D341Med (cell line): ENCODE results near the gene KRT14.
"Not testable (repeated sequence)": the region's sequence is repeated elsewhere in the genome, so short reads cannot be mapped to it uniquely, and the experiment has no call there.

Source experiments
- DNase-seq: peaks from one replicate; pipeline ENCODE4 v3.0.0; 2012; ENCODE audit warnings: low spot score

Gene KRT14

DNA sequence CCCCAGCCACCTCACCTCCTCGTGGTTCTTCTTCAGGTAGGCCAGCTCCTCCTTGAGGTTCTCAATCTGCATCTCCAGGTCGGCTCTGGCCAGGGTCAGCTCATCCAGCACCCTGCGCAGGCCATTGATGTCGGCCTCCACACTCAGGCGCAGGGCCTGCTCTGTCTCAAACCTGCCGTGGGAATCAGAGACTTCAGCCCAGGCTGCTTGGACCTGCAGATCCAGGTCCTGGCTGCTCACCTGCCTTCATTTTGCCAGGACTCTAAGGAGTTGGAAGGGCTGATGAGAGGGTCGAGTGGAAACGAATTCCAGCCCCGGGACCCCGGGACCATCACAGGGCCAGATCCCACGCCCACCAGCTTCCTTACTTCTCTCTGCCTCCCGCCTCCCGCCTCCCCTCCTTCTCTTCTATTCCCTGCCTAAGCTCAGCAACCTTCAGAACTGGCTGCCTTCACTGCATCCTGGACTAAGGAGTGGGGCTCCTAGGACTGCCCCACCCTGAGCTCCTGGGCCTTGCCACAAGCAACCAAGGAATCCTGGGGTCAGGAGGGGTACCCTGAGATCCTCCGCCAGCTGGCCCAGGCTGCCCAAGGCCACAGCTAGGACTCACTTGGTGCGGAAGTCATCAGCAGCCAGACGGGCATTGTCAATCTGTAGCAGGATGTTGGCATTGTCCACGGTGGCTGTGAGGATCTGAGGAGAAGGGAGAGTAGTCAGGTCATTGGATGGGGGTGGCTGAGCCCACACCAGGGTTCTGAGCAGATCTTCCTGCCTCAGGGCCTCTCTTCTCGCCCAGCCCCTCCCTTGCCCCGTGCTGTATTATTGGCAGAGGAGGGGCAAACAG is 35.9 kb upstream of the KRT14 start:
- not testable (repeated sequence) for DNase-seq

DNA sequence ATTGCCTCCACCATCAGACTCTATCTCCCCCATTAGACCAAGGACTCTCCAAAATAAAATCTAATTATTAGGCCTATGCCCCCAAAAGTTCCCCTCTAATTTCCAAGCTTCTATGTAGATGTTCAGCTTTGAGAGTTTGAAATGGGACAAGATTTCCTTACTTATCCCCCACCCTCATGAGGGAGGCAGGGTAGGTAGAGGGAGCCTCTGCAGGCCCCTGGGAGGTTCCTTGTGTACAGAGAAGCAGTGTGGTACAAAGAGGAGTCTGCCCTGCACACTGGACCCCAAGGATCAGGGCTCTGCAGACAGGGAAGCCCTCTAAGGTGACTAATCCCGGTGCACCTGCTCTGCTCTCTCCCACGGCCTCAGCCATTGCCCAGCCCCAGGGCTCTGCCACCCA is 35.2 kb upstream of the KRT14 start:
- DNase-seq, result no peak

DNA sequence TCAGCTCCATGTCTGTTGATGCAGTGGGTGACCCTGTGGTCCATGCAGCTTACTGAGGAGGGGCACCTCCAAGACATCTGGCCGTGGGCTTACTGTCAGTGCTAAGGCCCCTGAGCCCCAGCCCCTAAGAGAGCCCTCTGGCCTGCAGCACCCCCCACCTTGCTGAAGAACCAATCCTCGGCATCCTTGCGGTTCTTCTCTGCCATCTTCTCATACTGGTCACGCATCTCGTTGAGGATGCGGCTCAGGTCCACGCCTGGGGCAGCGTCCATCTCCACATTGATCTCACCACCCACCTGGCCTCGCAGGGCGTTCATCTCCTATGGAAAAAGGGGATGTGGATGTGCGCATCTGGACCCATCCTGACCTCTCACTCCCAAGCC is 34.7 kb upstream of the KRT14 start:
- DNase-seq, result not testable (repeated sequence)

DNA sequence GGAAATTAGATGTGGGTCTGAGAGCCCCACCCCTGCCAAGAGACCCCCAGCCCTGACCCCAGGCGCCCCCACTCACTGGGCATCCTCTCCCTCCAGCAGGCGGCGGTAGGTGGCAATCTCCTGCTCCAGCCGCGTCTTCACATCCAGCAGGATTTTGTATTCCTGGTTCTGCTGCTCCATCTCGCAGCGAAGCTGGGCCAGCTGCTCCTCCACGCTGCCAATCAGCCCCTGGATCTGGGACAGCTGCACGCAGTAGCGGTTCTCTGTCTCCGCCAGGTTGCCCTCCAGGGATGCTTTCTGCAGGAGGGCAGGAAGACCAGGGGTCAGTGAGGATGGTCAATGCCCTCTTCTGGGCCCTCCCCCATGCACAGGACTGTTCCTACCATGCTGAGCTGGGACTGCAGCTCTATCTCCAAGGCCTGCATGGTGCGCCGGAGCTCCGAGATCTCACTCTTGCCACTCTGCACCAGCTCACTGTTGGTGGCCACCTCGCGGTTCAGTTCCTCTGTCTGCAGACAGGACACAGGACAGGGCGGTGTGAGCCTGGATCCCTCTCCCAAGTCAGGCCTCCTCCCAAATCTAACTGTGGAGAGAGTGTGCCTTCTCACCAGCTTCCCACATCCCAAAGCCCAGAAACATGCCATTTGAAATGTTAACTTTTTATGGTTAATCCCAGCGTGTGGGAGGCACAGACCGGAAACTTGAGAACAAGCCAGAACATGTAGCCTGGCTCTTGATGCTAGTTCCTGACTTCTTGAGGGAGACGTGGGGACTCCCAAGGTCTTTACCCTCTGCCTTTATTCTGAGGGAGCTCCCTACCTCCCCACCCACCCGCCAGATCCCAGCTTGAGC is 34.1 kb upstream of the KRT14 start:
- no peak for DNase-seq

DNA sequence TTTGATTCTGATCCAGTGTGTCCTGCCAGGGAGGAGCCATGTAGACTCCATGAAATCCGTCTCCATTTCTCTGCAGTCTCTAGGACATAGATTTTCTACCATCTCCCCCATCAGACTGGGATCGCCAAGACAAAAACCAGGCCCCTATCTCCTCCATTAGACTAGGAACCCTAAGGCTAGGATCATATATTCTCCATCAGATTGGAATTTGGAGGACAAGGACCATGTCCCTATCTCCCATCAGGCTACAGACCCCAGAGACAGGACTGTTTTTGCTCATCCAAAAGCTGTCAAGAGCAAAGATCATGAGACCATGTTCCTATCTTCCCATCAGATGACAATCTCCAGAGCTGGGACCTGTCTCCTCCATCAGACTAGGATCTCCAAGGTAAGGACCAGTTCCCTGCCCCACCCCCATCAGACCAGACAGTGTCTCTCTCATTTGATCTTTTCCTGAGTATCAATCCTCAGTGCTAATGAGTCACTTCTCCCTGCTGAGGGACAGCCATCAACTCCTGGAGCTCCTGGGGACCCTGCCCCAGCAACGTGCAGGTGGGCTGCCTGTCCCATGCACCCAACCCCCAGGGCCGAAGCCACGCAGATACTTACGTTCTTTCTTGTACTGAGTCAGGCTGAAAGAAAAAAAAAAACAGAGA is 33.4 kb upstream of the KRT14 start:
- not testable (repeated sequence) for DNase-seq

DNA sequence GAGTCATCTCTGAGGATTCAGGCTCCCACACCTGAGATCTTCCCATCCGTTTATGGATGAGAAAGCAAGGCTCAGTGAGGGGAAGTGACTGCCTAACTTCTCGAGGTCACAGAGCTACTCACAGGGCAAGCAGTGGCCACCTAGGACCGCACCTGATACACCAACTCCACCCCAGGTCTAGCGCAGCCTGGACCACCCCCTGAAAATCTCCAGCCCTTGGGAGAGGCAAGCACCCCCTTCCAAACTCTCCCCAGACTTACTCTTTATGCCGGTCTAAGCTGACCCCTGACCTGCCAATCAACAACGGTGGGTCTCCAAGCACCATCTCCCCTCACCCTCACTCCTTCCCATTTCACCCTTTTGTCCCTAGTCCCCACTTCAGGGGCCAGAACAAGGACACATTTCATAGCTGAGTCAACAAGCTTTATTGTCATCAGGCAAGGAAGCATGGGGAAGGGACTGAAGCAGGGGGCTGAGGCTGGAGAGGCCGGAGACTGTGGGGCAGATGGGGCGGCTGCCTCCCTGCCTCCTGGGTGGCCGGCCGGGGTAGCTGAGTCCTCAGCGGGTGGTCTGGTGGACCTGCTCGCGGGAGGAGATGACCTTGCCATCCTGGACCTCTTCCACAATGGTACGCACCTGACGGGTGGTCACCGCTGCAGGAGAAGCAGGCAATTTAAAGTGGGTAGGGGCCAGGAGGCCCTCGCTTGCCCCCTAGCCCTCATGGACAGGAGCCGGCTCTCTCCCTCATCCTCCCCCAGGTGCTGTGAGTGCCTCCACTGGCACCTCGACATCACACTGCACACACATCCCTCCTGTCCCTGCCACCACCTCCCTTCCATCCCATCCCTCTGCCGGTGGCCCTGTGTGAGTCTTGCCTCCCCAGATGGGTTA is 32.6 kb upstream of the KRT14 start:
- DNase-seq, result no peak

DNA sequence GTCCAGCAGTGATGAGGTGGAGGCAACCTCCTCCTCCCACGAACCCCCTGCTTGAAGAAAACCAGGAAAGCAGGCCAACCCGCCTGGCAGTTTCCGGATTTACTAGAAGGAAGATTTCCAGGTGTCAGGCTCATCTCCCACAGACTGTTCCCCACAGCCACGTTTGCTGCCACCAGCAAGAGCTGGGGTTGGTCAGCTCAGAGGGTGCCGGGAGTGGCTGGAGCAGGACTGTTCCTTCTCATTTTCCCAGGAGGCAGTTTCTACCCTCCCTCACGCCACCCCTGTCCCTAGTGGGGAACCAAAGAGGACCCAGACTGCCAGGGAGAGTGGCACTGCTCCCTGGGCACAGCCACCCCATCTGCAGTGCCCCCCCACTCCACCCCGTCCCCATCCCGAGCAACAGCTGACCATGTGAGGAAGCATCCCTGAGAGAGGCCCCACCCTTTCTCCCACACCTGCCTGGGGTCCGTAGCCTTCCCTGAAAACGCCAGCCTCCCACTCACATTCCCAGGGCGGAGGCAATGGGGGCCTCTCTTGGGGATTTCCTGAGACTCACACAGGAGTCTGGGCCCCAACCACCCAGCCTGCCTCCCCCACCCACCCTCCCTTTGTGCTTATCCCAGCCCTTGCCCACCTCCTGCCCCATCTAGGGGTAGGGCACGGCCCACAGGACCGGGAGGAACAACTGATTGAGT is 31.8 kb upstream of the KRT14 start:
- no peak for DNase-seq

DNA sequence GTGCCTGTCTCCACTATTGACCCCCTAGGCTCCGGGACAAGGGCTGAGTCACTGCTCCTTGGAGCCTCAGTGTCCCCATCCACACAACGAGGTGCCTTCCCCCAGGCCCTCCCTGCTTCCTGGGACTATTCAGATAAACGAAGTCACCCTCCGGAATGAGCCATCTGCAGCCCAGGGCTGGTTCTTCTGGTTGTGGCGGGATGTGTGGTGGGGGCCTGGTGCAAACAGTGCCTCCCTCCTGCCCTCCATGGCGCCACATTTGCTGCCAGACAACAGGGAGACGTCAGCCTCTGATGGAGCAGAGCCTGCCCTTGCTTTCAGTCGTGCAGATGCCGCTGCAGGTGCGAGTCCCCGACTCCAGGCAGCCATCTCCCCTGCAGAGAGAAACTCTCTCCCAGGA is 31.0 kb upstream of the KRT14 start:
- DNase-seq, result no peak

DNA sequence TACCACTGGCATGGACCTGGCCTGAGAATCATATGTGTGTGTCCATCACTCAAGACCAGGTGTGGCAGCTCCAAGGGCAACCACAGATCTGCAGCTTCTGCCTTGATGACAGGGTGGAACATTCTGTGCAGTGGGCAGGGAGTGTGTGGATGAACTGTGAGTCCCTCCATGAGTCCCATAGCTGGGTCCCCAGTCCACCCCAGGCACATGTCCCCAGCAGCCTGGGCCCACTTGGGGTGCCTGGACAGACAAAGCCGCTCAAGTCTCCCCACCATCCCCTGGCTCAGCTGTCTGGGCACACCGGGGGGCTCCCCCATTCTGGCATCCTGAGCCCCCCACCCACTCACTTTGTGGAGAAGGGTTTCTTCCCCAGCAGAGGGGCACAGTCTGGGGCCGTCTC is 30.4 kb upstream of the KRT14 start:
- DNase-seq, result no peak

DNA sequence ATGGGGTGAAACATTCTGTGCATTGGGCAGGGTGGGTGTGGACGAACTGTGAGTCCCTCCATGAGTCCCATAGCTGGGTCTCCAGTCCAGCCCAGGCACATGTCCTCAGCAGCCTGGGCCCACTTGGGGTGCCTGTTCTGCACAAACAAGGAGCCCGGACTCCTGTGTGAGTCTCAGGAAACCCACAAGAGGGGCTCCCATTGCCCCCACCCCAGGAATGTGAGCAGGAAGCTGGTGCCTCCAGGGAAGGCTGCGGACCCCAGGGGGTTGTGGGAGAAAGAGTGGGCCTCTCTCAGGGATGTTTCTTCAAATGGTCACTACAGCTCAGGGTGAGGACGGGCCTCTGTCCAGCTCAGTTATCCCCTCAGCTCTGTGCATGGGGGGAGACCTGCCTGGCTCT is 29.8 kb upstream of the KRT14 start:
- DNase-seq, result not testable (repeated sequence)

DNA sequence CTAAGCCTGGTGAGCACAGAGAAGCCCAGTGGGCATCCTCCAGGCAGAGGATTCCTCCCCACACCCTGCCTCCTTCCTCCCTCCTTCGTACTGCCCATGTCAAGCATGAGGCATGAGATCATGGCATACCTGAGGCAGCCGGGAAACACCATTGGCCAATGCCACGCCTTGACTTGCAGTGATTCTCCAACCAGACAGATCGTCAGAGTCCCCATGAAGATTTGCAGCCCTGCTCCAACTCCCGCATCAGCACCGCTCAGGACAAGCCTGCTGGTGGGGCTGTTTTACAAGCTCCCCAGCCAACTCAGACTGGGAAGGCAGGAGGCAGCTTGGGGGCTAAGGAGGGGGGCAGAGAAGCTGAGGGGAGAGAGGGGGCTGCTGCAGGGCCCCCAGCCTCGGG is 28.8 kb upstream of the KRT14 start:
- no peak for DNase-seq

DNA sequence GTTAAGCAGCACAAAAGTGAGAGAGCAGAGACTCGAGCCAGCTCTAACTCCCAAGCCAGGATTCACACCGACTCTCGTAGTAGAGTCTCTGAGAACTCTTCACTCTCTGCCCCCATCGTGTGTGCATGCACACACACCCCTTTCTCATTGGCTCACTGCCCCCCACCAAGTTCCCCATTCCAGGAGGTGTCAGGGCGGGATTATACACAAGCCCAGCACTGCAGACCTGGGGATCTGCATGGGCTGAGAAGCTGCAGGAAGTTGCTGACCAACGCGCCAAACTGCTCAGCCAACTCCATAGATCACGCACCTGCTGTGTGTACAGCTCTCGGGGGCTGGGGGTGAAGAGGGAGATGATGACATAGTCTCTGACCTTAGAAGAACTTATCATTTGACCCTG is 28.1 kb upstream of the KRT14 start:
- not testable (repeated sequence) for DNase-seq

DNA sequence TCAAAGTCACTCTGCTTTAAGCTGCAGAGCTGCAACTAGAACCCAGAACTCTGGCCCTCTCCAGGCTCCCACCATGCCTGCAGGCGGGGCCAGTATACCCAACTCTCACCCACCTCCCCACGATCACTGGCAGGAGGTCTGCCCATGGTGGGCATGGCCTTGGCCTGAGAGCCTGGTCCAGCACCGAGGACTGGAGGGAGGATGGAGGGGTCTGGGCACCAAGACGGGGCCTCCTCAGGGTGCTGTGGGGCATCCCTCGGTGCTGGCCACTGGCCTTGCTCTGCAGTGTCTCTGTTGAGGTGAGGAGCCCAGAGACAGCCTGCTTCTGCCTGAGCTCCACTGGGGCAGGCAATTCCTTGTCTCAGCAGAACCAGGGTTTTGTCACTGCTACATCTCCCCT is 27.4 kb upstream of the KRT14 start:
- DNase-seq, result no peak

DNA sequence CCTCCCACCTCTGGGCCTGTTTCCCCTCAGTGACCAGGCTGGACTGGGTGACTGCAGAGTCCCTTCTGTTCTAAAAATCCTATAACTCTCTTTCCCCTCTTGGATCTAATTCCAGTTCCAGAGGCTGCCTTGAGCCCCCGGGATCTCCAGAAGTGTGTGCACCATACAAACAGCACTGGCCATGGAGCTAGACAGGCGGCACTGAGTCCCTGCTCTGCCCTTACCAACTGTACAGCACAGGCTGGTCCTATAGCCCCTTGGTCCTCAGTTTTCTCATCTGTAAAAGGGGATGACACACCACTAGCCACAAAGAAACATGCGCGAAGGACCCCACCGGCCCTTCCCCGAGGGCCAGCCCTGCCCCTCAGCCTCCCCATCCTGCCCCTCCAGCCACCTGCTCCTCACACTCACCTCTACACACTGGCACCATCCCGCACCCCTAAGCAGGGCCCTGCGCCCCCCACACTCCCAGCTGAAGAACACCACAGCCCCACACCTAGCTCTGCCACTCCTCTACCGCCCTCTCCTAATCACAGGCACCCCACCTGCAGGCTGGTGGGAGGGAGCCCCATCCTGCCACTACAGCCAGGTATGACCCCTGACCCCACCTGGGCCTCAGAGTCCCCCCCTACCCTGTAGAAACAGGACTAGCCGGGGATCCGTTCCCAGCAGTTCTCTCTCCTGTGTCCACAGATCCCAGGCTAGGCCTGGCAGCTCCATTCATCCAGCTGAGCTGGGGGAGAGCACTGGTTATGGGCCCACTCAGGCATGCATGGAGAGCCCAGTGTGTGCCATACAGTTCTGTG is 26.8 kb upstream of the KRT14 start:
- DNase-seq, result no peak

DNA sequence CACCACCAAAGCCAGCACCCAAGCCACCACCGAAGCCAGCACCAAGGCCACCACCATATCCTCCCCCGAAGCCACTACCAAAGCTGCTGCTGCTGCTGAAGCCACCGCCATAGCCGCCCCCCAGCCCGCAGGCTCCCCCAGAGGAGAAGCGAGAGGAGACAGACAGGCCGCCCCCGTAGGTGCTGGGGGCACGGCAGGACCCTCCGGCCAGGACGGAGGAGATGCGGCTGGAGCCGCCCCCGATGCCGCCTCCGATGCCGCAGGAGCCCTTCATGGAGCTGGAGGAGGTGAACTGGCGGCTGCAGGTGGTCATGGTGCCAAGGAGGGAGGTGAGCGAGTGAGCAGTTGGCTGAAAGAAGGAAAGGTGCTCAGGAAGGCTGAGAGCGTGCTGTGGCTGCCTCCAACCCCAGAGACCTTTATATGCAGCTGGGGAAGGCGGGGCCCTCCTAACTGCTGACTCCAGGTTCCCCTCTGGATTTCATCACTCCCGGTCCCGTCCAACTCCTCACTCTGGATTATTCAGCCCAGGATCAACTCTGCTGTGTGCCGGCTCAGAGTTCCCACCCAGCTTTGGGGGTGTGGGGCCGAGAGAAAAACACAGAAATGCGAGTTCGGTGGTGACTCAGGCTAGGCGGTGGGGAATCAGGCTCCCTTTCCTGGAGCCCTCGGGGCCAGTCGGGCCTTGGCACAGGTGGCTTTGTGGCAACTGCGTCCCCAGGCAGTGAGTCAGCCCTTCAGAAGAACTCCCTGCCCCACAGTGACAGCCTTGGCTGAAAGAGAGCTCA is 25.9 kb upstream of the KRT14 start, which contains the start of gene KRT16:
Gene KRT16 (minus strand): TSS at position 392 of the 785 bp plus-strand sequence. CDS start 79 bp downstream, at position 313.
- DNase-seq, result not testable (repeated sequence)

DNA sequence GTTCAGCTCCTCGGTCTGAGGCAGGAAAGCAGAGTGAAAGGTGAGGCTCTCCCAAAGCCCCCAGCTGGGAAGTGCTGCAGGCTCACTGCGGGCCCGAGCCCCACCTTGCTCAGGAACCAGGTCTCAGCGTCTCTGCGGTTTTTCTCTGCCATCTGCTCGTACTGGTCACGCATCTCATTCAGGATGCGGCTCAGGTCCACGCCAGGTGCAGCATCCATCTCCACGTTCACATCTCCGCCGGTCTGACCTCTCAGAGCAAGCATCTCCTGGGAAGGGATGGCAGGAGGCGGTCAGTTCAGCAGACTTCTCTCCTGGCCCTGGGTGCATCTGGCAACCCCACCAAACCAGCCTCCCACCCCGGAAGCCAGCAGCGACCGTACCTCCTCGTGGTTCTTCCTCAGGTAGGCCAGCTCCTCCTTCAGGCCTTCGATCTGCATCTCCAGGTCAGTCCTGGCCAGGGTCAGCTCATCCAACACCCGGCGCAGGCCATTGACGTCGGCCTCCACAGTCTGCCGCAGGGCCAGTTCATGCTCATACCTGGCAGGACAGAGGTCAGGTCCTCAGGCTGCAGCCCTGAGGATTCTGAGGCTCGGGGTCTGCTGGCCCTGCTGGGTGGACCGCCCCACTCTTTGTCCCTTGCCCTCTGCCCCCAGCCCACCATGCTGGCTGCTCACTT is 24.4 kb upstream of the KRT14 start:
- DNase-seq, result no peak

DNA sequence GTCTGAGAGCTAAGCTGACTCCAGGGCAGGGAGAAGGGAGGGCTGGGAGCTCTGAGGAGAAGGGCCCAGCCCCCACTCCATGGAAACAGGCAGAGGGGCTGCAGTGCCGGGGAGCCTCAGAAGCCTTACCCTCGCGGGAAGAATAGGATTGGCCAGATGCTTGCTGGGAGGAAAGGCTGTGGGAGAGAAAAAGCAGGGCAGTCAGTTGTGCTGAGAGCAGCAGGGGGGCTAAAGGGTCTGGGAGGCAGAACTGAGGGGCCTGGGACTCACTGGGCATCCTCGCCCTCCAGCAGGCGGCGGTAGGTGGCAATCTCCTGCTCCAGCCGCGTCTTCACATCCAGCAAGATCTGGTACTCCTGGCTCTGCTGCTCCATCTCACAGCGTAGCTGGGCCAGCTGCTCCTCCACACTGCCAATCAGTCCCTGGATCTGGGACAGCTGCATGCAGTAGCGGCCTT is 23.4 kb upstream of the KRT14 start:
- not testable (repeated sequence) for DNase-seq

DNA sequence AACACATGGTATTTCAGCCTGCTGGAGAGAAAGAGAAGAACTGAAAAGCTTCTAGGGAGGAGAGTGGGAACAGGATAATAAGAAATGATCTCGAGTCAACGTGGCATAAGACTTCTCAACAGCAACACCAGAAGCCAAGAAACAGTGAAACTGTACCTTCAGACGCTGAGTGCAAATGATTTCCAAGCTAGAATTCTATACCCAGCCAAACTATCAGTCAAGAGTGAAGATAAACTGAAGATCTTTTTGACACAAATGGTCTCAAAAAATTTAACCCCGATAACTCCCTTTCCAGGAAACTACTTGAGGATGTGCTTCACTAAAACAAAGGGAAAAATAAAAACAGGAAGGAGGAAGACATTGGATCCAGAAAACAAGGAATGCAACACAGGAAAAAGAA is 20.2 kb upstream of the KRT14 start:
- DNase-seq, result not testable (repeated sequence)

DNA sequence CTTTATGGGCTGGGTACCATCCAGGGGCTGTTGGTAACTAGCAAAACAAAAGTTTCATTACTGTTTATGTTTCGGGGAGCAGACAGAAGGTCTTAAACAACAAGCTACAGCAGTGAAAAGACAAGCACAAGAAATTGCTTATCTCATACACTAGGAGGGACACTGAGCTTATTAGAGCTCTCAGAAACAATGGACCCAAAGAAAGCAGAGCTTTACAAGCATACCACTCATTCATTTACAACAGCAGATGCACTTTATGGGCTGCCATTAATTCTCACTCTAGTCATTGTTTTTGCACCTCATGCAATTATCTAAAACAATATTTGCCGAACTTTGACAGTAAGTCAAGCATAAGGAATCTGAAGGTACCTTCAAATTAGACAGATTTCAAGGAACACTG is 15.8 kb upstream of the KRT14 start:
- no peak for DNase-seq
